Measurements from ENCODE around the gene DGAT2.

DGAT2 gene

GRCh38 chr11:75780888-75781287, 12.3 kb downstream of the DGAT2 start:
- DNase-seq, result no peak

DNA sequence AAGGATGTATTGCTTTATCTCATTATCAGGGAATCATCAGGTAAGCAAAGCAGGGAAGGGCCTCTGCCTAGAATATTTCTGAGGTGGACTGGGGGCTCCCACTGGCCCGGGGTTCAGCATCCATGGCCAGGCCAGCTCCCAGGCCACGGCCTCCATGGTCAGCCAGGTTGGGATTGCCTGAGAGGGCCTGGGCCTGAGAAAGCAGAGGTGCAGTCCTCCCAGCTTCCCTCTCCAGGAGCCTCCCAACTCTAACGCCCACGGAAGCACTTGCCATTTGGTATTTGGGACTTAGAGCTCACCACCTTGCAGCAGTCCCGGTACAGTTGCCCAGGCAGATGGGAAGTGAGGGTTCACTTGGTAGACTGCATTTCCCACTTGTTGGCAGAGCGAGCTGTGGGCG, 12.7 kb downstream of the DGAT2 start:
- DNase-seq, result no peak

DNA sequence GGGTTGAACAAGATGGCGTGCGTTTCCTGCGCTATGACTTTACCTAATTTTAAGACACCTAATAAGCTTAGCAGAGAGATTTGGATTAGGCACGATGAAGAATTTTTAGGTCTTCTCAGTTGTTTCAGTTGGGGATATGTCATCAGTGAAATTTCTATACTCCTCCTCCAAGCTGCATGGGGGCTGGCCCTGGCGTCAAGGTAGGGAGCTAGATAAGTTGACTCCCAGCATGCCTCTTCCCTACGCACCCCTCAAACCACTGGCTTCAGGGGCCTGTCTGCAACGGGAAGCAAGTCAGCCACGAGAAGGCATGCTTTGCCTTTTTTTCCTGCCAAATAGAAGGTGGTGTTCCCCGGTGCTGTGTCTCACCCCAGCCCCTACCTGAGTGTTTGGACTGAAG, 13.3 kb downstream of the DGAT2 start:
- no peak for DNase-seq

DNA sequence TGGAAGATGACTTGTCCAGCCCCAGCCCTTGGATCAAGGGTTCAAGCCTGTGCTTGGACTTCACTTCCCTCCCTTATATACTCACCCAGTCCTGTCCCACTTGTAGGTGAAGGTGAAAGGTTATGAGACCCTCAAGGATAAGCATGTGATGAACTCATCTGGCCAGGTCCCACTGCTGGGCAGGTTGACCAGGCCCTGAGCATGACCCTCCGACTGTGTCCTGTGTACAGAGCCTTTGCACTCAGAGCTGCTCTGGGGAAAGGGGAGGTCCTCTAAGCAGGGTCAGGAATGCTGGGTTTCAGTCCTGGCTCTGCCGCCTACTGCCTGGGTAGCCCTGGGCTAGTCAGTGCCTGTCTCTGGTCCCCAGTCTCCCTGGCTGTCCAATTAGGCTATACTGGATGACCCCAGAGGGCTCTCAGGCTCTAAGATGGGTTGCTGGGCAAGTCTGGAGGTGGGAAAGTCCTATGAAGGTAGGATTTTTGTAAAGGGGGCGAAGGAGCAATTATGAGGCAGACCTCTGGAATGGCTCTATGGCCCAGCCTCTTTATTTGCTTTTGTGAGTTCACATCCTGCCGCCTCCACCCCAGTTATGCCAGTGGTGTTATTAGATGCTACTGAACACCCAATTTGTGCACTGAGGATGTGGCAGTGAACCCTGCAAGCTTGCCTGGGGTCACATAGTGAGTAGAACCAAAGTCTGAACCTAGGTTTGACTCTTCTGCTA, 14.1 kb downstream of the DGAT2 start:
- DNase-seq, result no peak

DNA sequence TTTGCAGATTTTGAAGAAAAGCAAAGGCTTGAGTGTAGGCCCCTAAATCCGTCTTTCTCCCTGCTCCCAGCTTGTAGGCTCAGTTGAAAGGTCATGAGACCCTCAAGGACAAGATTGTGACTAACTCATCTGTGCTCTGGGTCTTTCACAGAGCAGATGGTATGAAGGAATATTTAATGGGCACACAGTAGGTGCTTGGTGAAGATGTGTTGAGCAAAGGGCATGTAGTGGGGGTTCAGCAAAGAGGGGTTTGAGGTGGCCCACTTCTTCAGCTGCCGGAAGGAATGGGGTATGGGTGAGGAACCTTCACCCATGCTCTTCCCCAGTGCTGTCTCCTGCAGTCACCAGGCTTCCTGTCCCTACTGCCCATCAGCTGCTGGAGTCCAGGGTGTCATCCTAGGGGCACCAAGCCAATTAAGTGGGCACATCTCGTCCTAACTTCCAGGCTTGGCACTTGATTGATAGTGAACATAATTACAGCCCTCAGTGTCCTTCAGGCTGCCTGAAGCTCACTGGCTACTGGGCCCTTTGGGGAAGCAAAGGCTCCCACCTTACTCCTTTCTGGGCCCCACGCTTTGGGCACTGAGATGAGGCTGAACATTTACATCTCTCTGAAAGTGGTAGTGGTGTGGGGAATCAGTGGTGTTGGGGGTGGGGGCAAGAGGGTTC, 15.0 kb downstream of the DGAT2 start:
- DNase-seq, result no peak

DNA sequence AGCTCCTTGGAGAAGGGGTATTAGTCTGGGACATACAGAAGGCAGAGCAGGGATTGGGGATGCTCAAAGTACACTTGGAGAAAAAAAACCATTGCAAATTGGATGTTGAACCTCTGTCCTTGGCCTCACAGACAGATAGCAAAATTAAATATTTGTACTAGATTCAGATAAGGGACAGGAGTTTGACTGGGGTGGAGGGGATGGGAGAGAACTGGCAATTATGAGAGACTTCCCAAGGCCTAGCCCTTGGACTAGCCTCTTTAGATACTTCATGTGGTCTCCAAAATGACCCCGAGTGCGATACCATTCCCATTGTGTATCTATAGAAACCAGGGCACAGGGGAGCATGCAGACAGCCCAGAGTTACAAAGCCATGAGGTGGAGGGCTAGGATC, 15.5 kb downstream of the DGAT2 start:
- no peak for DNase-seq

GRCh38 chr11:75784506-75784905, 15.9 kb downstream of the DGAT2 start:
- DNase-seq, result no peak

- DNase-seq, result no peak
These were observed 16.6 kb downstream of the DGAT2 start for GRCh38 chr11:75785187-75785586.

GRCh38 chr11:75786101-75786736, 17.6 kb downstream of the DGAT2 start:
- DNase-seq, result no peak

- no peak for DNase-seq
These were observed 20.9 kb downstream of the DGAT2 start for GRCh38 chr11:75789521-75789920.

GRCh38 chr11:75790986-75791385, 22.4 kb downstream of the DGAT2 start:
- DNase-seq, result no peak

DNA sequence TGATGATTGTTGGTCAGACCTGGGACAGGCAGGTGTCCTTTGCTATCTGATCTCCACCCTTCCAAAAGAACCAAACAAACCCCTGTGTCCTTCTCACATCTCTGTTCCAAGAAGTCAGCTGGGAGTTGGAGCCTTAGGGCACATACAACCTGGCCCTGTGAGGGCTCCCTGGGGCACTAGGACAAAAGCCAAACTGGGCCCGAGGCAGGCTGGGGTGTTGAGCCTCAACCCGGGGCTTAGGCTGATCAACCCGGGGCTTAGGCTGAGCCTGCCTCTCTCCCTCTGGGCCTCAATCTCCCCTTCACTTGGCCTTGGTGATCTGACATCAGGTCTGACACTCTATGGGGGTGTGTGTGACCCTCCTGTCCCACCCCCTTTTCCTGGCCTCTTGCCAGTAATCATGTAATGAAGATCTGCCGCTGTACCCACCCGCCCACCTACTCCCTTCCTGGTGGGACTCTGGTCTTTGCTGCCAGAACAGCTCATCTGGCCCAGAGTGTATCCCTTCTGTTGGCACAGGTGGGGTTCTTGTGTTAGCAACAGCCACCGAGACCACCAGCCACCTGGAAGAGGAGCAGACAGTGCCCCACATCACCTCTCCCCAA, 23.7 kb downstream of the DGAT2 start:
- no peak for DNase-seq

DNA sequence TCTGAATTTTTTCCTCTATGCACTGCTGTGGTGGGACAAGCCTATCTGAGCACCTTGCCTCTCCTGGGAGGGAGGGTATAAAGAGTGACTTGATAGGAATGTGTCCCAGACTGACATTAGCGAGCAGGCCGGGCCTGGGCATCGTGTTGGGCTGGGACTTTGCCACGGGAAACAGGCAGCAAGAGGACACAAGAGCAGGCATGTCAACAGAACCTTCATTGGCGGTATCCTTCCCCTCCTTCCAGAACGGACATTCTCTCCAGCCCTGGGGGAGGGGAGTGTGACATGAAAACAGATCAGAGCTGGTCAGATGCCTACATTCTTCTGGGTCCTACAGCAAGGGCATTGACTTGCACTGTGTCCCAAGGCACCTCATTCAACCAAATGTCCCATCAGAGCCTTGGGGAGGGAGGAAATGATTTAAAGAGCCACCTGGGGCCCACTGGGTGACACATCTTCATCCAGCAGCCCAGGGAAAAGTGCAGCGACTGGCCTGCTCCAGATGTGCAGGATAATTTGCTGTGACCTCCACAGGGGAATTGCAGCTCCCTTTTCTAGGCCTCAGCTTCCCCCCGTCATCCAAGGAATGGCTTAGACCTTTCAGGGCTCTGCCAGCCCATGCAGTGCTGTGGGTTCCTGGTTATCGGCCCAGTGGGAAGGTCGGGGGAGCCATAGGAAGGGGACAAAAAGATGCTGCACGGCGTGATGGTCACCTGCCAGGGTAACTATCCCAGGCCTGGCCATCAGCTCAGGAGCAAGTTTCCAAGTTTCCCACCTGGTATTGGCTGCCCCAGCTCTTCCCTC, 24.6 kb downstream of the DGAT2 start:
- DNase-seq, result no peak

- DNase-seq, result no peak
These were observed 25.4 kb downstream of the DGAT2 start for GRCh38 chr11:75793966-75794365.

GRCh38 chr11:75795276-75796090, 26.9 kb downstream of the DGAT2 start:
- no peak for DNase-seq

GRCh38 chr11:75796091-75796435, 27.5 kb downstream of the DGAT2 start:
- no peak for DNase-seq

- no peak for DNase-seq
These were observed 28.5 kb downstream of the DGAT2 start for GRCh38 chr11:75797116-75797515.

GRCh38 chr11:75797792-75798191, 29.2 kb downstream of the DGAT2 start:
- DNase-seq, result no peak

DNA sequence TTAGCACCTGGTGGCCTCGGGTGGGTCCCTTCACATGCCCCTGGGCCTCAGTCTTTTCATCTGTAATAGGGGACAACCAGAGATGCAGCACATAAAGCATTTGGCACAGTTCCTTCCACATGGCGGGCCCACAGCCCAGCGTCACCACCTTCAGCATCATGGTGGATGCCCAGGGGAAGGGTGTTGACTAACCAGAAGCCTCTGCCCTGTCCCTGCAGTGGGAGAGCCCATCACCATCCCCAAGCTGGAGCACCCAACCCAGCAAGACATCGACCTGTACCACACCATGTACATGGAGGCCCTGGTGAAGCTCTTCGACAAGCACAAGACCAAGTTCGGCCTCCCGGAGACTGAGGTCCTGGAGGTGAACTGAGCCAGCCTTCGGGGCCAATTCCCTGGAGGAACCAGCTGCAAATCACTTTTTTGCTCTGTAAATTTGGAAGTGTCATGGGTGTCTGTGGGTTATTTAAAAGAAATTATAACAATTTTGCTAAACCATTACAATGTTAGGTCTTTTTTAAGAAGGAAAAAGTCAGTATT, 31.6 kb downstream of the DGAT2 start:
- DNase-seq, result no peak

- DNase-seq, result no peak
These were observed 32.3 kb downstream of the DGAT2 start for GRCh38 chr11:75800728-75801361.

DNA sequence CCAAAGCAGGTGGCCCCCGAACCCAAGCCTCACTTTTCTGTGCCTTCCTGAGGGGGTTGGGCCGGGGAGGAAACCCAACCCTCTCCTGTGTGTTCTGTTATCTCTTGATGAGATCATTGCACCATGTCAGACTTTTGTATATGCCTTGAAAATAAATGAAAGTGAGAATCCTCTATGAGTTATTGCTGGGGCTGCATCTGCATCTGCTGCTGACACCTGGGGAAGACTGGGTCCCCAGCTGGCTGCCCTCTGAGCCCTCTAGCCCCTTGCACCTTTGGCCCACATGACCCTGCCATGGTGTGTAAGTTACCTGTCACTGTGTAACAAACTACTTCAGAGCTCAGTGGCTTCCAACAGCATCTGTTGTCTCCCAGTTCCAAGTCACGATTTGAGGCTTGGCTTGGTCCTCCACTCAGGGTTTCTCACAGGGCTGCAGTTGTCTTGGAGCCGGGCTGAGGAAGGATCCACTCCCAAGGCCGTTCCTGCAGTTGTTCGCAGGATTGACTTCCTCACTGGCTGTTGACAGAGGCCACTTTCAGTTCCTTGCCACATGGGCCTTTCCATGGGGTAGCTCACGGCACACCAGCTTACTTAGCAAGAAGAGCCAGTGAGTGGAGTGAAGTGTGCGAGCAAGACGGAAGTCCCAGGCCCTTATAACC, 32.9 kb downstream of the DGAT2 start:
- DNase-seq, result peak in 1 of 5 donors; percentile 41
